Prostate gland (tissue), 2 donors: ENCODE data around the gene PLCB1. TPM values are rescaled to one million over a fixed set of nuclear protein-coding genes. Genes with fewer than 3 reads are reported as not detected.

Source experiments
- DNase-seq: peaks from one replicate; pipeline ENCODE4 v3.0.0-alpha.2; 2019; ENCODE audit warnings: low spot score
- H3K27ac ChIP-seq, 2 donors: fragments of 200-600 bp; sonication (generic); 2 replicates each; pipeline ENCODE4 v1.5.1; 2017 to 2019
- H3K27me3 ChIP-seq: fragments of 200-600 bp; sonication (generic); replicated peaks from 2 replicates; pipeline ENCODE4 v1.5.1; 2019; ENCODE audit not compliant: insufficient read depth
- H3K36me3 ChIP-seq, 2 donors: fragments of 200-600 bp; sonication (generic); 1 replicate in 1 of 2; 2 replicates in 1 of 2; pipeline versions ENCODE4 v1.5.1 to v1.8.1; 2017 to 2019
- H3K4me1 ChIP-seq: fragments of 200-600 bp; sonication (generic); replicated peaks from 2 replicates; pipeline ENCODE4 v1.5.1; 2019
- H3K4me3 ChIP-seq, 2 donors: fragments of 200-600 bp; sonication (generic); 2 replicates each; pipeline ENCODE4 v1.5.1; 2017 to 2019
- H3K9me3 ChIP-seq: fragments of 200-600 bp; sonication (generic); 2 replicates; pipeline ENCODE4 v1.5.1; 2017
- CTCF ChIP-seq, 4 experiments: fragments of 200-600 bp in 2 of 4; fragments of 450-650 bp in 2 of 4; sonication (generic) in 2 of 4; IDR thresholded peaks; 1 replicate in 3 of 4; 2 replicates in 1 of 4; pipeline ENCODE4 v1.5.1; 2016 to 2019; ENCODE audit warnings: antibody characterized with exemption in 4 of 4, mild to moderate bottlenecking in 2 of 4, moderate library complexity in 2 of 4
- POLR2A ChIP-seq: fragments of 450-650 bp; IDR thresholded peaks from one replicate; pipeline ENCODE4 v1.6.1; 2016; ENCODE audit warnings: antibody characterized with exemption, mild to moderate bottlenecking
- POLR2AphosphoS5 ChIP-seq: sonication (generic); formaldehyde crosslinking; IDR thresholded peaks from one replicate; pipeline ENCODE4 v1.6.1; 2017; ENCODE audit warnings: antibody characterized with exemption
- whole genome bisulfite sequencing: methylation state at CpG from one replicate; pipeline ENCODE4 v1.1.5; 2018; 5-methylcytosine and 5-hydroxymethylcytosine counted together
- intact Hi-C: fragments of 100-400 bp; cut with DNase I; formaldehyde crosslinking; loops from one replicate; pipeline ENCODE4 v1.14.2; 2022
- total RNA-seq, 2 donors: library from RNA; depleted of rRNA; stranded (reverse); fragments of >200 nt; gene quantifications; one replicate each; pipeline ENCODE4 v1.1.0, GENCODE V29; 2016

The PLCB1 gene
- total RNA-seq, 2 donors from 2014 or later = 24.3 to 26.3 TPM

DNA sequence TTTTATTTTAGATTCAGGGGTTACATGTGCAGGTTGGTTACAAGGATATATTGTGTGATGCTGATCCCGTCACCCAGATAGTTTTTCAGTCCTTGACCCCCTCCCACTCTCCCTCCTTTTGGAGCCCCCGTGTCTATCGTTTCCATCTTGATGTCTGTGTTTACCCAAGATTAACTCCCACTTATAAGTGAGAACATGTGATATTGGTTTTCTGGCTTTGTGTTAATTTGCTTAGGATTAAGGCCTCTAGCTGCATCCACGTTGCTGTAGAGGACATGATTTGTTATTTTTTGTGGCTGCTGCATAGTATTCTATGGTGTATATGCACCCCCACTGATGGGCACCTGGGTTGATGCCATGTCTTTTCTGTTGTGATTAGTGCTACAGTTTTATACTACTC is 178.6 kb downstream of the PLCB1 start:
- no peak overlapping the region for H3K4me3 ChIP-seq
- no peaks in the 10 kb centered on the region for H3K27me3 ChIP-seq
- H3K9me3 ChIP-seq = no peaks in the 10 kb centered on the region
- intact Hi-C loops = no loop called here
- no peak for DNase-seq
- H3K27ac ChIP-seq = no peak overlapping the region
- no peak for TF ChIP-seq CTCF (IDR thresholded peaks at IDR 0.05)
- H3K36me3 ChIP-seq = no peaks in the 10 kb centered on the region
- 51% methylated on average over 4 of the region's 4 CpGs for WGBS
- no peaks in the 10 kb centered on the region for H3K4me1 ChIP-seq

GRCh38 chr20:8313073-8313472 is 181.0 kb downstream of the PLCB1 start:
- no peaks in the 10 kb centered on the region for H3K36me3 ChIP-seq
- TF ChIP-seq CTCF (IDR thresholded peaks at IDR 0.05) (no peak), POLR2A (no peak), POLR2AphosphoS5 (no peak)
- 97% methylated on average over 1 of the region's 1 CpG for WGBS
- intact Hi-C loops = no loop called here
- no peak for DNase-seq
- H3K27me3 ChIP-seq = no peaks in the 10 kb centered on the region
- H3K9me3 ChIP-seq = no peaks in the 10 kb centered on the region
- H3K27ac ChIP-seq = no peak overlapping the region
- H3K4me1 ChIP-seq = no peaks in the 10 kb centered on the region
- H3K4me3 ChIP-seq = no peak overlapping the region

- H3K27me3 ChIP-seq = no peaks in the 10 kb centered on the region
- WGBS = 85% methylated on average over 10 of the region's 10 CpGs
- no peaks in the 10 kb centered on the region for H3K4me1 ChIP-seq
- no peak for DNase-seq
- H3K36me3 ChIP-seq = no peaks in the 10 kb centered on the region
- no peaks in the 10 kb centered on the region for H3K9me3 ChIP-seq
- intact Hi-C loops = no loop called here
- TF ChIP-seq POLR2AphosphoS5 = no peak
- no peak for TF ChIP-seq CTCF (IDR thresholded peaks at IDR 0.05)
- no peak for TF ChIP-seq POLR2A
- H3K4me3 ChIP-seq = no peak overlapping the region
- no peak overlapping the region for H3K27ac ChIP-seq
Measured at GRCh38 chr20:8315639-8316573, 183.8 kb downstream of the PLCB1 start.

GRCh38 chr20:8317448-8317847 is 185.4 kb downstream of the PLCB1 start:
- intact Hi-C loops = no loop called here
- Histone ChIP-seq H3K4me3 (no peak overlapping the region), H3K4me1 (no peaks in the 10 kb centered on the region), H3K9me3 (no peaks in the 10 kb centered on the region), H3K27ac (no peak overlapping the region), H3K36me3 (no peaks in the 10 kb centered on the region), H3K27me3 (no peaks in the 10 kb centered on the region)
- no peak for DNase-seq
- WGBS = 94% methylated on average over 1 of the region's 1 CpG
- TF ChIP-seq POLR2AphosphoS5 = no peak
- no peak for TF ChIP-seq CTCF (IDR thresholded peaks at IDR 0.05)
- no peak for TF ChIP-seq POLR2A
